Measurements from ENCODE around the gene PEX1.
A peak's percentile ranks its signal among the peaks of the same experiment; 100 is the strongest.
"Not testable (repeated sequence)": the region's sequence is repeated elsewhere in the genome, so short reads cannot be mapped to it uniquely, and the experiment has no call there.

Gene PEX1

GRCh38 chr7:92528188-92528957 lies at the start of gene PEX1, which contains the start of gene RBM48:
Gene PEX1, minus strand, starts transcription at chr7:92528520. Its CDS starts 85 bp downstream, at chr7:92528435.
Gene RBM48, plus strand, starts transcription at chr7:92528795. Its CDS starts 19 bp downstream, at chr7:92528814.
- peak; percentile 96 for DNase-seq (ENCODE audit: low spot score)

- DNase-seq (ENCODE audit: low spot score) = peak; percentile 37
Measured at GRCh38 chr7:92576296-92576695, 48.0 kb upstream of the PEX1 start.

- no peak for DNase-seq (ENCODE audit: low spot score)
Measured at GRCh38 chr7:92569137-92569536, 40.8 kb upstream of the PEX1 start.

DNA sequence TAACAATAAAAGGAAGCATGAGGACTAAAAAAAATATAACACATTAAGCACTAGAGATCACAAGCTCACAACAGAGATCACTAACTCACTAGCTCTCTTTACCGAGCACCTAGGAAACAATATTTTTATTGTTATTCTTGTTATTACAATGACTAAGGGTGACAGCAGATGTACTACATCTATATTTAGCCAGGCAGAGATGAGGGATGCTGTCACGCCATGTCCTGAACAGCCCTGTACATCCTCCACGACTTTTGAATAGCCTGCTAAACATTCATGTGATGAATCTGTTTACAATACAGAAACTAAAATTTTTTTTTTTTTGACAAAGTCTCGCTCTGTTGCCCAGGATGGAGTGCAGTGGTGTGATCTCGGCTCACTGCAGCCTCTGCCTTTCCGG lies 39.1 kb upstream of the PEX1 start:
- DNase-seq (ENCODE audit: low spot score) = no peak

DNA sequence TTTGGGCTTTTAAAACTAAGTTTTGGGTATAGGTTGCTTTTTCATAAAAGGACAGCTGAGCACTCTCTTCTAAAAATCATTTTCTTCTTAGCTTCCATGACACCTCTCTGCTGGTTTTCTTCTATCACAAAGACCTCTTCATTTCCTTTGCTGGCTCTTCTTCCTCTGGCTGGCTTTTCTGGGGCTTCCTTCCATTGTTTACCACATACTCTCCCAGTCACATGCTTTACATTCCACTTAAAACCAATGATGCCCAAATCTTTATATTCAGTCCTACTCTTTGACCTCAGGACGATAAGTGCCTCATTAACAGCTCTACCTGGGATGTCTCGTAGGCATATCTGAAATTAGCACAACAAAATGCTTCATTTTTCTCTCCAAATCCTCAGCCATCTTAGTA lies 35.0 kb upstream of the PEX1 start:
- DNase-seq (ENCODE audit: low spot score) = no peak

DNA sequence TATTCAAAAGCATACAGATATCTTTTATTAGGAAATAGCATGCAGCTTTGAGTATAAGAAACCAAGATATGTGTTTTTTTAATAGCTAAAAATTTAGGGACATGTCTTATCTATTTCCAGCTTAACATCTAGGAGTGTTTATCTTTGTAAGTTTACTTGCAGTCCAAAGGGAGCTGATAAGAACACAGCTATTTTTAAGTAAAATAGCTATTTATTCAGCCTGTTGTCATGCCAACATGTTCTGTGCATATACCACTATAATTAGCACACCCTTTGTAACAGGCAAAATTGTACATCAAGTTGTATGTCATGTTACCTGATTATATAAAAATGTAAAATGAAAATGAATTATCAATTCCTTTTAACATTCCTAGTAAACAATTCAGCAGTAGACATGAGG lies 32.3 kb upstream of the PEX1 start:
- DNase-seq (ENCODE audit: low spot score) = no peak

DNA sequence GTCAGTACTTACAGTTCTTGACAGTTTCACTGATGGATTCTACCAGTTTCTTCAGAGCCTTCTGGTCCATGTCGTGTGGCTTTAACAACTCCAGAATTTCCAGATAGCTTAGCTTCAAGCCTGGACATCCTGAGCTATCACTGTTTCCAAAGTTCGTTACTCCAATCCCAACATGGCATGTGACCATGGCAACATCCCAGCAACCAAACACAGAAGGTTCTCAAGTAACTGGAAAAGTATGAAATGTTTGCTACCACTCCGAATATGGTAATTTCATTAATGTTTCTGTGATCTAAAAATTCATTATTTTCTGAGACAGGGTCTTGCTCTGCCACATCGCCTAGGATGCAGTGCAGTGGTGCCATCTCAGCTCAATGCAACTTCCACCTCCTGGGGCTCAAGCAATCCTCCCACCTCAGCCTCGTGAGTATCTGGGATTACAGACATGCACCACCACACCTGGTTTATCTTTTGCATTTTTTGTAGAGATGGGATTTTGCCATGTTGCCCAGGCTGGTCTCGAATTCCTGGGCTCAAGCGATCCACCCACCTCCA lies 29.6 kb upstream of the PEX1 start:
- no peak for DNase-seq (ENCODE audit: low spot score)

- DNase-seq (ENCODE audit: low spot score) = no peak
Measured at GRCh38 chr7:92557249-92557648, 28.9 kb upstream of the PEX1 start.

GRCh38 chr7:92550194-92550593 lies 21.9 kb upstream of the PEX1 start:
- DNase-seq (ENCODE audit: low spot score) = no peak

- DNase-seq (ENCODE audit: low spot score) = no peak
Measured at GRCh38 chr7:92547579-92547978, 19.3 kb upstream of the PEX1 start.

DNA sequence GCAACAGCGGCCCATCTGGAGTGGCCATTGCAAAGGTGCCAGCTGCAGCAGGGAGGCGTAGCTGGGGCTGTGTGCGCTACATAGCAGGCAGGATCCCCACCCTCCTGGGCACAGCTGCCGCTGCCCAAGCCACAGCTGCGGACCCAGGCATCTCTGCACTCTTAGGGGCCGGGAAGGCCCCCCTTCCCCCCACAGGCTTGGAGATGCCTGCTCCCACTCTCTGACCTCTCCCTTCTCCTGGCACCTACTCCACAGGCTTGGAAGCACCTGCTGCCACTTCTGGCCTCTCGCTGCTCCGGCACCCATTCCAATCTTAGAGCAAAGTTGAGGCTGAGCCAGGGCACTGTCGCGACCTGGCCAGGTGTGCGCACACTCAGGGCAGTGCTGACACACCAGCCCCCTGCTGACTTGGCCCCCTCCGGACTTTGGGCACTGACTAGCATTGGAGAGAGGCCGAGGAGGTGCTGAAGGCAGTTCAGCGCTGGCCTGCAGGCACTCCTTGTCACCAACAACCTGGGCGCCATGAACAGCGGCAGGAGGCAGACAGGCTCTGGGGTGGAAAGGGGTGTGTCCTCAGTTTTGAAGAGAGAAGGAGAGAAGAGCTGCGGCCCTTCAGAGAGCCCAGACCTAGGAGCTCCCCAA lies 18.7 kb upstream of the PEX1 start:
- DNase-seq (ENCODE audit: low spot score) = no peak

DNA sequence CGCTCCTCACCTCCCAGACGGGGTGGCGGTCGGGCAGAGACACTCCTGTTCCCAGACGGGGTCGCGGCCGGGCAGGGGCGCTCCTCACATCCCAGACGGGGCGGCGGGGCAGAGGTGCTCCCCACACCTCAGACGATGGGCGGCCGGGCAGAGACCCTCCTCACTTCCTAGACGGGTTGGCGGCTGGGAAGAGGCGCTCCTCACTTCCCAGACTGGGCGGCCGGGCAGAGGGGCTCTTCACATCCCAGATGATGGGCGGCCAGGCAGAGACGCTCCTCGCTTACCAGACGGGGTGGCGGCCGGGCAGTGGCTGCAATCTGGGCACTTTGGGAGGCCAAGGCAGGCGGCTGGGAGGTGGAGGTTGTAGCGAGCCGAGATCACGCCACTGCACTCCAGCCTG lies 16.8 kb upstream of the PEX1 start:
- DNase-seq (ENCODE audit: low spot score) = not testable (repeated sequence)

DNA sequence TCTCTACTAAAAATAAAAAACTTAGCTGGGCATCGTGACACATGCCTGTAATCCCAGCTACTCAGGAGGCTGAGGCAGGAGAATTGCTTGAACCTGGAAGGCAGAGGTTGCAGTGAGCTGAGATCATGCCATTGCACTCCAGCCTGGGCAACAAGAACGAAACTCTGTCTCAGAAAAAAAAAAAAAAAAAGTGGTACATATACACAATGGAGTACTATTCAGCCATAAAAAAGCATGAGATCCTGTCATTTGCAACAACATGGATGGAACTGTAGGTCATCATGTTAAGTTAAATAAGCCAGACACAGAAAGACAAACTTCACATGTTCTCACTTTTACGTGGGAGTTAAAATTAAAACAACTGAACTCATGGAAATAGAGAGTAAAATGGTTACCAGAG lies 15.2 kb upstream of the PEX1 start:
- DNase-seq (ENCODE audit: low spot score) = not testable (repeated sequence)

DNA sequence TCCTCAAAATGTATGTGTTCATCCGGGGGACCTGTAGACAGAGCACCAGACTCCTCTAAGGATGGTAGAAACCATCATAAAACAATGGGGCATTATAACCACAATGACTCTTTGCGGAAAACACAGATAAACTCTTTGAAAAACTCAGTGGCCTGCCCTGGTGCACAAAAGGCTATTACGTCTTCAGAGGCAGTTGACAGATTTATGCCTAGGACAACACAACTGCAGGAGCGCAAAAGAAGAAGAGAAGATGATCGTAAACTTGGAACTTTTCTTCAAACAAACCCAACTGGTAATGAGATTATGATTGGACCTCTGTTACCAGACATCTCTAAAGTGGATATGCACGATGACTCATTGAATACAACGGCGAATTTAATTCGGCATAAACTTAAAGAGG lies 6.3 kb upstream of the PEX1 start:
- no peak for DNase-seq (ENCODE audit: low spot score)

DNA sequence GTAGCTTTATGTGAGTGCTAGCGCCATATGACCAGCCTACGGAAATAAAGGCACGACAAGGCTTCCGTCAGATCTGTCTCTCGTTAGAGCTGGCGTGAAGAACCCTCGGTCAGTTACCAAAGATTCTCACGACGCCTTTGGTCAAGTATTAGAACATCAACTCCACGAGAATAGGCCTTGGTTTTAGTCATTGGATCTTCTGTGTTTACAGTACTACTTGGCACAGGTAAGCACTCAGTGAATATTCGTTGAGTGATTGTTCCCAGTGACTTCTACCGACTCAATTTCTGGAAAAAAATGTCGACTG lies 591 bp upstream of the PEX1 start:
- DNase-seq (ENCODE audit: low spot score) = no peak

- peak; percentile 78 for DNase-seq (ENCODE audit: low spot score)
Measured at GRCh38 chr7:92527300-92528187, 776 bp downstream of the PEX1 start.

GRCh38 chr7:92523110-92523509 lies 5.2 kb downstream of the PEX1 start:
- no peak for DNase-seq (ENCODE audit: low spot score)

DNA sequence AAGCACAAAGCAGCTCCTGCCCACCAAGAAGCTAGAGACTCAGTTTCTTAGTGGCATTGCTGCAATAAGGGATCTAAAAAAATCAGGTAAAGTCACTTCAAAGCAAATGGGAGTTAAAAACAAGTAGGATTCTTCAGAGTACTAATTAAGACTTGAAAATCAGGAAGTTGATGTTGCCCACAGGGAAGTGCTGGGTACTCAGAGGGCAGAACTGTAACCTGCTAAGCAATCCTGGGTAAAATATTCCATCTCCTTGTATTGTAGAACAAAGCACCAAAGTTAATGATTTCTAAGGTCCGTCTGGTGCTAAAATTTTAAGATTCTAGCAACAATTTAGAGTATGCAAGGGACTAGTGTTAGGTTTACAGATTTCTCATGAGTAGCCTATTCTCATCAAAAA lies 8.3 kb downstream of the PEX1 start:
- no peak for DNase-seq (ENCODE audit: low spot score)

GRCh38 chr7:92517631-92518030 lies 10.7 kb downstream of the PEX1 start:
- no peak for DNase-seq (ENCODE audit: low spot score)

- no peak for DNase-seq (ENCODE audit: low spot score)
Measured at GRCh38 chr7:92513167-92513902, 15.0 kb downstream of the PEX1 start.

DNA sequence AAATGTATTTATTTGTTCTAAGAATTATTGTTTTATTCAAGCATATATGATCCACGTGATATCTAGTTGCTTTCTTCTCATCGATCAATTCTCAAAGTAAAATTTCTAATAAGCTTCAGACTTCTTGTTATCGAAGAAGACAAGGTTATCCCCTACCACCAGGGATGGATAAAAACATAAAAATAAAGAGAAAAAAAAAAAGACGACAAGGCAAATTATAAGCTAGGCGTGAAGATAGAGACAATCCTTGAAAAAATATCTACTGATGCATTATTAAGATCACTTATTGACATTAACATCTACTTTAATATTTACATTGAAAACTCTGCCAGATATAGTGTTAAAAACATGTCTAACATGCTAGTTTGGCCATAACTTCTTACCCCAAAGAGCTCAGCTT lies 19.4 kb downstream of the PEX1 start:
- no peak for DNase-seq (ENCODE audit: low spot score)

- DNase-seq (ENCODE audit: low spot score) = no peak
Measured at GRCh38 chr7:92506363-92506762, 22.0 kb downstream of the PEX1 start.
